CD14-positive monocyte (primary cell): Measurements from ENCODE around the gene EPB41L5. TPM values are rescaled to one million over a fixed set of nuclear protein-coding genes. Genes with fewer than 3 reads are reported as not detected.

Source experiments
- DNase-seq, 3 donors: peaks; one replicate each; pipeline ENCODE4 v3.0.0-alpha.2; 2011 to 2022
- H2AFZ ChIP-seq: 2 replicates; pipeline ENCODE4 v1.6.0; 2012; ENCODE audit warnings: mild to moderate bottlenecking, low read depth, low read length, inconsistent platforms; ENCODE audit not compliant: insufficient read depth, poor library complexity, severe bottlenecking
- H3K27ac ChIP-seq, 2 donors: 1 replicate in 1 of 2; 2 replicates in 1 of 2; pipeline ENCODE4 v1.5.1; 2012 to 2013; ENCODE audit warnings: low read length in 2 of 2, control low read depth in 1 of 2, inconsistent platforms in 1 of 2, low read depth in 1 of 2, mild to moderate bottlenecking in 1 of 2
- H3K27me3 ChIP-seq, 2 donors: one replicate each; pipeline versions ENCODE4 v1.6.0 to v1.6.1; 2011 to 2013; ENCODE audit warnings: low read length in 2 of 2; ENCODE audit not compliant: control insufficient read depth in 2 of 2, insufficient read depth in 2 of 2
- H3K36me3 ChIP-seq, 2 donors: replicated peaks in 1 of 2; 1 replicate in 1 of 2; 2 replicates in 1 of 2; pipeline versions ENCODE4 v1.5.1 to v1.6.1; 2012 to 2013; ENCODE audit warnings: low read length in 2 of 2, control low read depth in 1 of 2, inconsistent platforms in 1 of 2, mild to moderate bottlenecking in 1 of 2; ENCODE audit not compliant: insufficient read depth in 2 of 2, control insufficient read depth in 1 of 2
- H3K4me1 ChIP-seq, 2 donors: 1 replicate in 1 of 2; 2 replicates in 1 of 2; pipeline versions ENCODE4 v1.5.1 to v1.6.1; 2012 to 2013; ENCODE audit warnings: low read length in 2 of 2, control low read depth in 1 of 2, inconsistent platforms in 1 of 2, mild to moderate bottlenecking in 1 of 2, moderate library complexity in 1 of 2; ENCODE audit not compliant: insufficient read depth in 2 of 2, control insufficient read depth in 1 of 2
- H3K4me2 ChIP-seq: replicated peaks from 2 replicates; pipeline ENCODE3; 2012; ENCODE audit warnings: low read length, moderate library complexity, mild to moderate bottlenecking; ENCODE audit not compliant: poor library complexity, severe bottlenecking; ENCODE audit errors: extremely low read depth
- H3K4me3 ChIP-seq, 3 experiments: fragments of 200-600 bp in 1 of 3; sonication (generic) in 1 of 3; replicated peaks in 1 of 3; 1 replicate in 2 of 3; 2 replicates in 1 of 3; pipeline ENCODE4 v1.5.1; 2011 to 2013; ENCODE audit warnings: low read length in 3 of 3, mild to moderate bottlenecking in 3 of 3, control low read depth in 2 of 3, low read depth in 2 of 3, inconsistent platforms in 1 of 3, moderate library complexity in 1 of 3
- H3K79me2 ChIP-seq: 2 replicates; pipeline ENCODE4 v1.6.0; 2012; ENCODE audit warnings: mild to moderate bottlenecking, control low read depth, inconsistent platforms, low read length, moderate library complexity; ENCODE audit not compliant: insufficient read depth
- H3K9ac ChIP-seq: 2 replicates; pipeline ENCODE4 v1.6.0; 2017; ENCODE audit warnings: low read length, mild to moderate bottlenecking; ENCODE audit not compliant: insufficient read depth, poor library complexity, severe bottlenecking
- H3K9me3 ChIP-seq, 2 donors: replicated peaks in 1 of 2; 1 replicate in 1 of 2; 2 replicates in 1 of 2; pipeline versions ENCODE4 v1.5.1 to v1.6.1; 2012 to 2013; ENCODE audit warnings: low read length in 2 of 2, control low read depth in 1 of 2; ENCODE audit not compliant: control insufficient read depth in 1 of 2, insufficient read depth in 1 of 2
- H4K20me1 ChIP-seq: 2 replicates; pipeline ENCODE4 v1.6.0; 2012; ENCODE audit warnings: mild to moderate bottlenecking, low read length, control low read depth, moderate library complexity; ENCODE audit not compliant: insufficient read depth
- H3K27ac Mint-ChIP-seq, 7 donors: one replicate each; pipeline ENCODE4 v1.8.0; 2020; ENCODE audit warnings: mild to moderate bottlenecking in 7 of 7, mixed read lengths in 7 of 7, moderate library complexity in 6 of 7, inconsistent platforms in 2 of 7
- H3K27me3 Mint-ChIP-seq, 3 donors: one replicate each; pipeline ENCODE4 v1.8.0; 2021 to 2022; ENCODE audit warnings: low read depth in 3 of 3, mild to moderate bottlenecking in 3 of 3, mixed read lengths in 3 of 3, moderate library complexity in 3 of 3, inconsistent platforms in 1 of 3
- H3K36me3 Mint-ChIP-seq, 2 donors: one replicate each; pipeline ENCODE4 v1.8.0; 2020; ENCODE audit warnings: mixed read lengths in 2 of 2, inconsistent platforms in 1 of 2, mild to moderate bottlenecking in 1 of 2
- H3K4me1 Mint-ChIP-seq: one replicate; pipeline ENCODE4 v1.8.0; 2020; ENCODE audit warnings: mild to moderate bottlenecking, mixed read lengths
- H3K4me3 Mint-ChIP-seq, 2 donors: one replicate each; pipeline ENCODE4 v1.8.0; 2020; ENCODE audit warnings: mild to moderate bottlenecking in 2 of 2, mixed read lengths in 2 of 2, moderate library complexity in 1 of 2
- H3K9me3 Mint-ChIP-seq, 7 donors: one replicate each; pipeline ENCODE4 v1.8.0; 2020 to 2022; ENCODE audit warnings: mixed read lengths in 7 of 7, mild to moderate bottlenecking in 6 of 7, moderate library complexity in 6 of 7, inconsistent platforms in 2 of 7
- CTCF ChIP-seq: fragments of 200-600 bp; IDR thresholded peaks from one replicate; pipeline ENCODE4 v1.8.0; 2022; ENCODE audit warnings: antibody characterized with exemption, mild to moderate bottlenecking
- WGBS: methylation state at CpG from one replicate; pipeline ENCODE4 v1.1.5; 2013; ENCODE audit warnings: missing lambda C conversion rate; ENCODE audit not compliant: insufficient coverage; 5-methylcytosine and 5-hydroxymethylcytosine counted together
- intact Hi-C, 2 donors: fragments of 100-400 bp; cut with micrococcal nuclease; formaldehyde crosslinking; loops; one replicate each; pipeline versions ENCODE4 v1.15.0 to v1.15.1; 2023
- polyA plus RNA-seq, 3 donors: library from polyadenylated mRNA; depleted of rRNA in 1 of 3; unstranded in 2 of 3; stranded (reverse) in 1 of 3; fragments of 300-500 nt in 2 of 3; fragments of >200 nt in 1 of 3; fragmentation: Illumina TruSeq in 2 of 3; gene quantifications; 1 replicate in 2 of 3; 2 replicates in 1 of 3; pipeline ENCODE4 v1.2.3, GENCODE V29; 2012 to 2021

Gene EPB41L5
- polyA plus RNA-seq, 3 donors: 1.4 to 2.4 (median 2.0) TPM

- intact Hi-C loops: no loop called here
- no peak overlapping the region for H2AFZ ChIP-seq
- no peaks in the 10 kb centered on the region for H3K4me1 ChIP-seq
- WGBS: no CpG with 5 or more reads among the region's 1 CpG
- no peak for DNase-seq
- H3K9me3 ChIP-seq: no peaks in the 10 kb centered on the region
- no peaks in the 10 kb centered on the region for H3K4me1 Mint-ChIP-seq
- no peak overlapping the region for H3K4me2 ChIP-seq
- no peak overlapping the region for H3K27ac ChIP-seq
- peaks cover 0 to 4% (median 0%) of the 10 kb centered on the region in 7 donors for H3K9me3 Mint-ChIP-seq
- H3K79me2 ChIP-seq: no peaks in the 10 kb centered on the region
- H3K36me3 Mint-ChIP-seq: no peaks in the 10 kb centered on the region
- H3K4me3 ChIP-seq: no peak overlapping the region
- peaks cover 0 to 2% (median 2%) of the 10 kb centered on the region in 3 donors for H3K27me3 Mint-ChIP-seq
- no peaks in the 10 kb centered on the region for H3K36me3 ChIP-seq
- no peaks in the 10 kb centered on the region for H4K20me1 ChIP-seq
- H3K4me3 Mint-ChIP-seq: no peak overlapping the region
- no peak for TF ChIP-seq CTCF
- H3K27me3 ChIP-seq: no peaks in the 10 kb centered on the region
- H3K27ac Mint-ChIP-seq: no peak overlapping the region
- no peak overlapping the region for H3K9ac ChIP-seq
Observed at GRCh38 chr2:120036145-120036544, 23.3 kb downstream of the EPB41L5 start.

- Histone ChIP-seq H3K79me2 (no peaks in the 10 kb centered on the region), H3K27me3 (no peaks in the 10 kb centered on the region), H3K4me2 (no peak overlapping the region), H4K20me1 (no peaks in the 10 kb centered on the region), H3K4me3 (no peak overlapping the region), H3K36me3 (no peaks in the 10 kb centered on the region), H2AFZ (no peak overlapping the region), H3K9ac (no peak overlapping the region), H3K4me1 (no peaks in the 10 kb centered on the region), H3K9me3 (no peaks in the 10 kb centered on the region), H3K27ac (no peak overlapping the region)
- H3K9me3 Mint-ChIP-seq: peaks cover 0 to 4% (median 0%) of the 10 kb centered on the region in 7 donors
- peaks cover 0 to 2% (median 2%) of the 10 kb centered on the region in 3 donors for H3K27me3 Mint-ChIP-seq
- H3K4me1 Mint-ChIP-seq: no peaks in the 10 kb centered on the region
- H3K4me3 Mint-ChIP-seq: no peak overlapping the region
- intact Hi-C loops: no loop called here
- no peak for TF ChIP-seq CTCF
- no CpG with 5 or more reads among the region's 4 CpGs for WGBS
- no peak for DNase-seq
- H3K27ac Mint-ChIP-seq: no peak overlapping the region
- H3K36me3 Mint-ChIP-seq: no peaks in the 10 kb centered on the region
Observed at GRCh38 chr2:120037995-120038541, 25.2 kb downstream of the EPB41L5 start.
